Caco-2 (cell line): ENCODE data around the gene ALDH1A1. TPM values are rescaled to one million over a fixed set of nuclear protein-coding genes. Genes with fewer than 3 reads are reported as not detected.

Experiments
- BruUV-seq: library from RNA; stranded (reverse); fragments of 400-500 nt; replicated peaks from 2 replicates; lab custom pipeline; 2021; lab: Mats Ljungman, UMichigan
- CTCF ChIA-PET: fragments of 300-600 bp; sonication (Branson Sonifier 250); formaldehyde crosslinking; loops from one replicate; lab custom pipeline; 2022; ENCODE audit warnings: antibody characterized with exemption; lab: Charles Lee
- POLR2A ChIA-PET: fragments of 300-600 bp; sonication (Branson Sonifier 250); formaldehyde crosslinking; loops from one replicate; lab custom pipeline; 2022; ENCODE audit warnings: antibody characterized with exemption; lab: Charles Lee
- DNase-seq, 2 experiments: peaks; one replicate each; pipeline versions ENCODE4 v3.0.0 to v3.0.0-alpha.2; 2020 to 2022
- H3K27me3 ChIP-seq: replicated peaks from 2 replicates; pipeline ENCODE4 v1.6.0; 2011; ENCODE audit warnings: low read length; ENCODE audit not compliant: control insufficient read depth, insufficient read depth
- H3K36me3 ChIP-seq: 2 replicates; pipeline ENCODE4 v1.5.1; 2011; ENCODE audit warnings: low read length; ENCODE audit not compliant: control insufficient read depth, insufficient read depth
- H3K4me1 ChIP-seq: fragments of 250-450 bp; sonication (Bioruptor Pico); 2 replicates; pipeline ENCODE4 v1.5.1; 2020; ENCODE audit warnings: mild to moderate bottlenecking
- H3K4me3 ChIP-seq: 2 replicates; pipeline ENCODE4 v1.5.1; 2011; ENCODE audit warnings: low read depth, mild to moderate bottlenecking, control low read depth, low read length
- H3K9me3 ChIP-seq: fragments of 250-450 bp; sonication (Bioruptor Pico); 2 replicates; pipeline ENCODE4 v1.5.1; 2020; ENCODE audit warnings: mild to moderate bottlenecking, moderate library complexity
- H3K27ac Mint-ChIP-seq: one replicate; pipeline ENCODE4 v1.8.0; 2022; ENCODE audit warnings: mixed read lengths; ENCODE audit not compliant: unreplicated experiment
- H3K27me3 Mint-ChIP-seq: one replicate; pipeline ENCODE4 v1.8.0; 2022; ENCODE audit warnings: mixed read lengths; ENCODE audit not compliant: insufficient read depth, unreplicated experiment
- H3K36me3 Mint-ChIP-seq: one replicate; pipeline ENCODE4 v1.8.0; 2022; ENCODE audit warnings: mild to moderate bottlenecking, mixed read lengths; ENCODE audit not compliant: insufficient read depth, unreplicated experiment
- H3K4me1 Mint-ChIP-seq: one replicate; pipeline ENCODE4 v1.8.0; 2022; ENCODE audit warnings: low read depth, mixed read lengths; ENCODE audit not compliant: unreplicated experiment
- H3K4me3 Mint-ChIP-seq: one replicate; pipeline ENCODE4 v1.8.0; 2022; ENCODE audit warnings: mild to moderate bottlenecking, moderate library complexity, mixed read lengths; ENCODE audit not compliant: unreplicated experiment
- H3K9me3 Mint-ChIP-seq: one replicate; pipeline ENCODE4 v1.8.0; 2022; ENCODE audit warnings: mixed read lengths; ENCODE audit not compliant: unreplicated experiment
- intact Hi-C: fragments of 100-400 bp; cut with micrococcal nuclease; formaldehyde crosslinking; loops from one replicate; pipeline ENCODE4 v1.10.0; 2022; ENCODE audit not compliant: unreplicated experiment
- total RNA-seq: library from RNA; stranded (reverse); gene quantifications from 2 replicates; pipeline ENCODE4 v1.2.3, GENCODE V29; 2022
- TF ChIP-seq, protein P1 (sequence below), 2 experiments: fragments of 200-600 bp in 1 of 2; IDR thresholded peaks; 1 replicate in 1 of 2; 2 replicates in 1 of 2; pipeline versions ENCODE4 v1.5.1 to v1.8.0; 2011 to 2022; ENCODE audit warnings: antibody characterized with exemption in 1 of 2, control low read depth in 1 of 2, inconsistent platforms in 1 of 2, low read depth in 1 of 2, low read length in 1 of 2, mild to moderate bottlenecking in 1 of 2, moderate library complexity in 1 of 2; ENCODE audit not compliant: insufficient read depth in 1 of 2, severe bottlenecking in 1 of 2, unreplicated experiment in 1 of 2

ALDH1A1 gene
- total RNA-seq, 1 experiment from 2014 or later: 119 TPM

DNA sequence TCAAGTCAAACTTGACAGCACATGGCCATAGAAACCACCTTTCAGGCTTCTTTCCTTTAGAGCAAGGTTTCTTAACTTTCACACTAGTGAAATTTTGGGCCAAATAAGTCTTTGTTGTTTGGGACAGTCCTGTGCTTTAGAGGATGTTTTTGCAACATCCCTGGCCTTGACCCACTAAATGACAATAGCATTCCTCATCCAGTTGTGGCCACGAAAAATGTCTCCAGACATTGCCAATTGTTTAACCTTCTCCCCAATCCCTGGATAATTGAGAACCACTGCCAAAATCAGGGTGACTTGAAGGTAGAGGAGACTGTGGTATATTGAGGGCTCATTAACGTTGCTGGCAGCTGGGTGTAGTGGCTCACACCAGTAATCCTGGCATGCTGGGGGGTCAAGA lies 72.0 kb downstream of the ALDH1A1 start:
- intact Hi-C loops: no loop called here
- Mint-ChIP-seq H3K27me3 (no peaks in the 10 kb centered on the region), H3K9me3 (no peaks in the 10 kb centered on the region)

DNA sequence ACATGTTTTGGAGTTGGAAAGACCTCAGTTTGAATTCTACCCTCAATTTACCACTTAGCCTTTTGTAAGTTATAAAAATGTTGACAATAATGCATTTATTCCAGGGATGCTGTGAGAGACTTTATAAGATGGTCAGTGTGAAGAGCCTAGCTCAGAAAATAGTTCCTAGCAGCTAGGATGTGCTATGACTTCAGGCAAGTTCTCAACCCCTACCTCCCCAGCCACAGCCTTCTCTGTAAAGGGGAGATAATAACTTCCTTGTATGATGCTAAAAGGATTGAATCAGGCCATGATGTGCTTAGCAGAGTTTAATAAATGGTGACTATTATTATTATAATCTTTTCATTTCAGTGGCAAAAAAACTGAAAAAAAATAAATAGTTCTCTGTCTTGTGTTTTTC lies 77.6 kb downstream of the ALDH1A1 start:
- intact Hi-C loops: no loop called here
- Mint-ChIP-seq H3K4me1 (no peaks in the 10 kb centered on the region), H3K4me3 (no peak overlapping the region), H3K27ac (no peak overlapping the region), H3K9me3 (no peaks in the 10 kb centered on the region), H3K36me3 (no peaks in the 10 kb centered on the region), H3K27me3 (no peaks in the 10 kb centered on the region)
- Histone ChIP-seq H3K27me3 (no peaks in the 10 kb centered on the region), H3K9me3 (no peaks in the 10 kb centered on the region), H3K36me3 (no peaks in the 10 kb centered on the region), H3K4me1 (no peaks in the 10 kb centered on the region), H3K4me3 (no peak overlapping the region)
- TF ChIP-seq, protein P1, sequence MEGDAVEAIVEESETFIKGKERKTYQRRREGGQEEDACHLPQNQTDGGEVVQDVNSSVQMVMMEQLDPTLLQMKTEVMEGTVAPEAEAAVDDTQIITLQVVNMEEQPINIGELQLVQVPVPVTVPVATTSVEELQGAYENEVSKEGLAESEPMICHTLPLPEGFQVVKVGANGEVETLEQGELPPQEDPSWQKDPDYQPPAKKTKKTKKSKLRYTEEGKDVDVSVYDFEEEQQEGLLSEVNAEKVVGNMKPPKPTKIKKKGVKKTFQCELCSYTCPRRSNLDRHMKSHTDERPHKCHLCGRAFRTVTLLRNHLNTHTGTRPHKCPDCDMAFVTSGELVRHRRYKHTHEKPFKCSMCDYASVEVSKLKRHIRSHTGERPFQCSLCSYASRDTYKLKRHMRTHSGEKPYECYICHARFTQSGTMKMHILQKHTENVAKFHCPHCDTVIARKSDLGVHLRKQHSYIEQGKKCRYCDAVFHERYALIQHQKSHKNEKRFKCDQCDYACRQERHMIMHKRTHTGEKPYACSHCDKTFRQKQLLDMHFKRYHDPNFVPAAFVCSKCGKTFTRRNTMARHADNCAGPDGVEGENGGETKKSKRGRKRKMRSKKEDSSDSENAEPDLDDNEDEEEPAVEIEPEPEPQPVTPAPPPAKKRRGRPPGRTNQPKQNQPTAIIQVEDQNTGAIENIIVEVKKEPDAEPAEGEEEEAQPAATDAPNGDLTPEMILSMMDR (IDR thresholded peaks at IDR 0.05; ENCODE audit: insufficient read depth in 1 of 2, low read depth in 1 of 2, low read length in 1 of 2, severe bottlenecking in 1 of 2, unreplicated experiment in 1 of 2): no peak
- no TSS peak for BruUV-seq
- ChIA-PET CTCF (no interaction called here), POLR2A (no interaction called here)
- DNase-seq: no peak

More for the DNA sequence above, 72.0 kb downstream of the ALDH1A1 start:
- BruUV-seq: no TSS peak
- H3K4me1 Mint-ChIP-seq: no peaks in the 10 kb centered on the region
- ChIA-PET CTCF (no interaction called here), POLR2A (no interaction called here)
- no peaks in the 10 kb centered on the region for H3K36me3 Mint-ChIP-seq
- Histone ChIP-seq H3K4me1 (no peaks in the 10 kb centered on the region), H3K27me3 (no peaks in the 10 kb centered on the region), H3K4me3 (no peak overlapping the region), H3K36me3 (no peaks in the 10 kb centered on the region), H3K9me3 (no peaks in the 10 kb centered on the region)
- TF ChIP-seq, protein P1 (IDR thresholded peaks at IDR 0.05; ENCODE audit: insufficient read depth in 1 of 2, low read depth in 1 of 2, low read length in 1 of 2, severe bottlenecking in 1 of 2, unreplicated experiment in 1 of 2): no peak
- H3K27ac Mint-ChIP-seq: no peak overlapping the region
- no peak overlapping the region for H3K4me3 Mint-ChIP-seq
- DNase-seq: no peak

DNA sequence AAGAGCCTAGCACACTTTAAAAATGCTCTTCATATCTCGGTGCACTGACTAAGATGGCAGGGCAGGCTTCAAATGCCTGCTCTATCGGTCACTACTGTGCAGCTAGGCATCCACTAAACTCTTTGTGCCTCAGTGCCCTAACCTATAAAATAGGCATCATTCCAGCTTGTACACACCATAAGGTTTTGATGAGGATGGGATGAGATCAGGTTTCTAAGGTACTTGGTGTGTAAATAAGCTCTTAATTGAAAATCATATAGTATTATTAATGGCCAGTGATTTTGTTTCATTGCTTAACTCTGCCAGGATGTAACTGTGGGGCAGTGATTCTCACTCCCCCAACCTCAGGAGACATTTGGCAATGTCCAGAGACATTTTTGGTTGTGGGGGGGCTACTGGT lies 78.5 kb downstream of the ALDH1A1 start:
- no peak overlapping the region for H3K4me3 ChIP-seq
- no peaks in the 10 kb centered on the region for H3K4me1 Mint-ChIP-seq
- CTCF ChIA-PET: no interaction called here
- no peaks in the 10 kb centered on the region for H3K36me3 Mint-ChIP-seq
- TF ChIP-seq, protein P1 (IDR thresholded peaks at IDR 0.05; ENCODE audit: insufficient read depth in 1 of 2, low read depth in 1 of 2, low read length in 1 of 2, severe bottlenecking in 1 of 2, unreplicated experiment in 1 of 2): no peak
- H3K9me3 ChIP-seq: no peaks in the 10 kb centered on the region
- no peaks in the 10 kb centered on the region for H3K36me3 ChIP-seq
- no peaks in the 10 kb centered on the region for H3K27me3 ChIP-seq
- intact Hi-C loops: loop anchor here (5.0 kb wide), 1 partner anchor 78 kb away; the partner anchor contains the start of gene ALDH1A1
- no TSS peak for BruUV-seq
- POLR2A ChIA-PET: no interaction called here
- no peak for DNase-seq
- no peaks in the 10 kb centered on the region for H3K4me1 ChIP-seq
- H3K27ac Mint-ChIP-seq: no peak overlapping the region
- H3K4me3 Mint-ChIP-seq: no peak overlapping the region
- H3K27me3 Mint-ChIP-seq: no peaks in the 10 kb centered on the region
- no peaks in the 10 kb centered on the region for H3K9me3 Mint-ChIP-seq
